Astrocyte (in vitro differentiated cells and primary cell): ENCODE measurements around the gene CD3E. TPM values are rescaled to one million over a fixed set of nuclear protein-coding genes. Genes with fewer than 3 reads are reported as not detected.

Experiments
- DNase-seq: peaks from one replicate; pipeline ENCODE4 v3.0.0-alpha.2; 2010; ENCODE audit warnings: low read depth
- FAIRE-seq: peaks from 2 replicates; lab custom pipeline; 2011; peaks lifted over from hg19 to GRCh38; lab: Jason Lieb, UNC
- H2AFZ ChIP-seq: 2 replicates; pipeline ENCODE4 v1.6.0; 2012; ENCODE audit warnings: low read depth, low read length, inconsistent platforms
- H3K27ac ChIP-seq: 2 replicates; pipeline ENCODE4 v1.5.1; 2011; ENCODE audit warnings: low read depth, low read length, inconsistent platforms
- H3K27me3 ChIP-seq: 2 replicates; pipeline ENCODE4 v1.6.0; 2011; ENCODE audit warnings: low read length, inconsistent platforms; ENCODE audit not compliant: insufficient read depth
- H3K36me3 ChIP-seq: 2 replicates; pipeline ENCODE4 v1.5.1; 2011; ENCODE audit warnings: low read length, inconsistent platforms; ENCODE audit not compliant: insufficient read depth
- H3K4me1 ChIP-seq: 2 replicates; pipeline ENCODE4 v1.5.1; 2011; ENCODE audit warnings: low read length, inconsistent platforms; ENCODE audit not compliant: insufficient read depth
- H3K4me2 ChIP-seq: 2 replicates; pipeline ENCODE4 v1.6.0; 2012; ENCODE audit warnings: low read length, inconsistent platforms
- H3K4me3 ChIP-seq: 2 replicates; pipeline ENCODE4 v1.5.1; 2011; ENCODE audit warnings: low read depth, mild to moderate bottlenecking, low read length, inconsistent platforms; ENCODE audit not compliant: insufficient read depth
- H3K79me2 ChIP-seq: 2 replicates; pipeline ENCODE4 v1.6.0; 2012; ENCODE audit warnings: mild to moderate bottlenecking, low read length, inconsistent platforms; ENCODE audit not compliant: insufficient read depth
- H3K9ac ChIP-seq: 2 replicates; pipeline ENCODE4 v1.6.0; 2012; ENCODE audit warnings: mild to moderate bottlenecking, low read length, inconsistent platforms
- H3K9me3 ChIP-seq: 2 replicates; pipeline ENCODE4 v1.5.1; 2012; ENCODE audit warnings: low read depth, mild to moderate bottlenecking, low read length, inconsistent platforms; ENCODE audit not compliant: insufficient read depth
- H4K20me1 ChIP-seq: 2 replicates; pipeline ENCODE4 v1.6.0; 2012; ENCODE audit warnings: low read length, inconsistent platforms; ENCODE audit not compliant: insufficient read depth
- H3K27ac Mint-ChIP-seq: one replicate; pipeline ENCODE4 v1.8.0; 2021; ENCODE audit warnings: mild to moderate bottlenecking, mixed read lengths; ENCODE audit not compliant: unreplicated experiment
- H3K27me3 Mint-ChIP-seq: one replicate; pipeline ENCODE4 v1.8.0; 2021; ENCODE audit warnings: low read depth, mixed read lengths; ENCODE audit not compliant: unreplicated experiment
- H3K36me3 Mint-ChIP-seq: one replicate; pipeline ENCODE4 v1.8.0; 2021; ENCODE audit warnings: low read depth, mixed read lengths; ENCODE audit not compliant: unreplicated experiment
- H3K4me1 Mint-ChIP-seq: one replicate; pipeline ENCODE4 v1.8.0; 2021; ENCODE audit warnings: low read depth, mixed read lengths; ENCODE audit not compliant: unreplicated experiment
- H3K4me3 Mint-ChIP-seq: one replicate; pipeline ENCODE4 v1.8.0; 2021; ENCODE audit warnings: mild to moderate bottlenecking, moderate library complexity, mixed read lengths; ENCODE audit not compliant: unreplicated experiment
- H3K9me3 Mint-ChIP-seq: one replicate; pipeline ENCODE4 v1.8.0; 2021; ENCODE audit warnings: mild to moderate bottlenecking, mixed read lengths; ENCODE audit not compliant: unreplicated experiment
- EZH2 ChIP-seq: IDR thresholded peaks from 2 replicates; pipeline ENCODE4 v1.6.1; 2012; ENCODE audit warnings: mild to moderate bottlenecking, low read length, inconsistent platforms; ENCODE audit not compliant: insufficient read depth
- total RNA-seq: library from RNA; stranded (reverse); gene quantifications from 2 replicates; pipeline ENCODE4 v1.2.1, GENCODE V29; 2021
- TF ChIP-seq, protein P1 (sequence below): IDR thresholded peaks from 2 replicates; pipeline ENCODE4 v1.5.1; 2011; ENCODE audit warnings: low read depth, mild to moderate bottlenecking, inconsistent platforms, low read length, moderate library complexity; ENCODE audit not compliant: insufficient read depth

CD3E gene
- total RNA-seq, 1 donor from 2014 or later, result not detected

DNA sequence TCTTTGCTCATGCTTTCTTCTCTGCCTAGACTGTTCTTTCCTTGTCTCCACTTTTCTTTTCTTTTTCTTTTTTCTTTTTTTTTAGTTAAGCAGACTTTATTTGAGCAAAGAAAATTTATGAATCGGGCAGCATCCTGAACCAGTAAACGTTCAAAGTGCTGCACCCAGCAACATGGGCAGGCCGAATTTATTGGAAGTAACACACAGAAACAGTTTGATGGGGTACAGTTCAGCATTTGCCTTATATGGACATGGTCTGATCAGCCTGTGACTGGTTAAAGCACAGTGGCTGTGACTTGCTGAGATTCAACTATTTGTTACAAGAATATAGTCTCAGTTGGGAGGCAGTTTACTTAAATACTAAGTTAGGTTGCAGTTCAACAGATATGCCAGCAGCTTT lies 16.0 kb downstream of the CD3E start:
- Histone ChIP-seq H3K9me3 (no peaks in the 10 kb centered on the region), H3K79me2 (no peaks in the 10 kb centered on the region), H3K27ac (no peak overlapping the region), H3K36me3 (no peaks in the 10 kb centered on the region), H3K4me1 (peaks cover 8% of the 10 kb centered on the region), H4K20me1 (no peaks in the 10 kb centered on the region), H3K27me3 (no peaks in the 10 kb centered on the region), H3K4me3 (no peak overlapping the region), H2AFZ (no peak overlapping the region), H3K4me2 (no peak overlapping the region), H3K9ac (no peak overlapping the region)
- Mint-ChIP-seq H3K9me3 (peaks cover 8% of the 10 kb centered on the region), H3K36me3 (no peaks in the 10 kb centered on the region), H3K4me3 (no peak overlapping the region), H3K27me3 (peaks cover 28% of the 10 kb centered on the region), H3K27ac (no peak overlapping the region), H3K4me1 (peaks cover 8% of the 10 kb centered on the region)
- FAIRE-seq, result no peak
- no peak for DNase-seq
- no peak for TF ChIP-seq EZH2
- TF ChIP-seq, protein P1, sequence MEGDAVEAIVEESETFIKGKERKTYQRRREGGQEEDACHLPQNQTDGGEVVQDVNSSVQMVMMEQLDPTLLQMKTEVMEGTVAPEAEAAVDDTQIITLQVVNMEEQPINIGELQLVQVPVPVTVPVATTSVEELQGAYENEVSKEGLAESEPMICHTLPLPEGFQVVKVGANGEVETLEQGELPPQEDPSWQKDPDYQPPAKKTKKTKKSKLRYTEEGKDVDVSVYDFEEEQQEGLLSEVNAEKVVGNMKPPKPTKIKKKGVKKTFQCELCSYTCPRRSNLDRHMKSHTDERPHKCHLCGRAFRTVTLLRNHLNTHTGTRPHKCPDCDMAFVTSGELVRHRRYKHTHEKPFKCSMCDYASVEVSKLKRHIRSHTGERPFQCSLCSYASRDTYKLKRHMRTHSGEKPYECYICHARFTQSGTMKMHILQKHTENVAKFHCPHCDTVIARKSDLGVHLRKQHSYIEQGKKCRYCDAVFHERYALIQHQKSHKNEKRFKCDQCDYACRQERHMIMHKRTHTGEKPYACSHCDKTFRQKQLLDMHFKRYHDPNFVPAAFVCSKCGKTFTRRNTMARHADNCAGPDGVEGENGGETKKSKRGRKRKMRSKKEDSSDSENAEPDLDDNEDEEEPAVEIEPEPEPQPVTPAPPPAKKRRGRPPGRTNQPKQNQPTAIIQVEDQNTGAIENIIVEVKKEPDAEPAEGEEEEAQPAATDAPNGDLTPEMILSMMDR, result no peak

DNA sequence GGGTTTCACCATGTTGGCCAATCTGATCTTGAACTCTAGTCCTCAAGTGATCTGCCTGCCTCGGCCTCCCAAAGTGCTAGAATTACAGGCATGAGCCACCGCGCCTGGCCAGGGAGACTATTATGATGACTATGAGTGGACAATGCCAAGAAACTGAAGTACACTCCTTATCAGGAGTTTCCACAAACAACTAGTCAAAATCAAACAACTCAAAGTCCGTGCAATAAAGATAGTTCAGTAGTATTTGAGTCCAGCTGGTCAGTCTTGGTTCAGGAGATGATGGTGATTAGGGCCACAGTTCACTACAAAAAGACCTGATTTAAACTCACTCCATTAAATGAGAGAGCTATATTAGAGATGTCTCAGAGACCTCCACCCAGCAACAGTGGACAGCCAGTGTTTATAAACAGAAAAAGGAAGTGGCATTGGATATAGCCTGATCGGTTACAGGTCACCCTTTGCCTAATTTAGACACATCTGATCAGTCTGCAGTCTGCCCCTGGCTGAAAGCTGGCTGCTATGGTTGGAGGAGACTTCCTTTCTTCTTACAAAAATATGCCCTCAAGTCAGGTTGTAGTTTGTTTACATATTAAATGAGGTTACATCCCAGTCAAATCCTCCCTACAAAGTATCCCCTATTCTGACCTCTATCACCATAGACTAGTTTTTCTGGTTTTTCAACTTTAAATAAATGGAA lies 17.0 kb downstream of the CD3E start:
- Histone ChIP-seq H3K9ac (no peak overlapping the region), H3K9me3 (no peaks in the 10 kb centered on the region), H3K4me2 (no peak overlapping the region), H4K20me1 (no peaks in the 10 kb centered on the region), H3K27ac (no peak overlapping the region), H3K4me3 (no peak overlapping the region), H3K27me3 (no peaks in the 10 kb centered on the region), H3K4me1 (peaks cover 4% of the 10 kb centered on the region), H3K79me2 (no peaks in the 10 kb centered on the region), H2AFZ (no peak overlapping the region), H3K36me3 (no peaks in the 10 kb centered on the region)
- H3K9me3 Mint-ChIP-seq, result peaks cover 8% of the 10 kb centered on the region
- no peaks in the 10 kb centered on the region for H3K36me3 Mint-ChIP-seq
- peaks cover 4% of the 10 kb centered on the region for H3K4me1 Mint-ChIP-seq
- no peak for TF ChIP-seq EZH2
- TF ChIP-seq, protein P1, result no peak
- peaks cover 29% of the 10 kb centered on the region for H3K27me3 Mint-ChIP-seq
- no peak for FAIRE-seq
- no peak overlapping the region for H3K4me3 Mint-ChIP-seq
- DNase-seq, result no peak
- H3K27ac Mint-ChIP-seq, result no peak overlapping the region

DNA sequence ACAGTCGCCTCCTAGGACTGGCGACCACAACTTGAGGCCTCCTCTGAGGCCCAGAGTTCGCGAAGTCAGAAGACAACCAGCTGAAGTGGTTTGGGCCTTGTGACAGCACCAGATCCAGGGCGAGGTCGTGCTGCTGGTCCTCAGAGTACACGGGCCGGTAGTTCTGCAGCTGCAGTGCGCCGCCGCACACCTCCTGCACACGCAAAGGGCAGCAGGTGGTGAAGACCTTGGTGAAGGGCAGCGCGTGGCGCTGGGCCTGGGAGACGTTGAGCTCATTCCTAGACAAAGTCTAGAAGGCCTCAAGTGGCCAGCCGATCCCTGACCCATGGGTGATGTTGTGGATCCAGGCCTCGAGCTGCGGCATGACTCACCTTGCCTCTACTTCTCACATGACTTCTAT lies 18.2 kb downstream of the CD3E start:
- TF ChIP-seq EZH2, result no peak
- TF ChIP-seq, protein P1, result no peak
- Mint-ChIP-seq H3K4me3 (no peak overlapping the region), H3K9me3 (peaks cover 8% of the 10 kb centered on the region), H3K27ac (no peak overlapping the region), H3K4me1 (no peaks in the 10 kb centered on the region), H3K27me3 (peaks cover 29% of the 10 kb centered on the region), H3K36me3 (no peaks in the 10 kb centered on the region)
- no peak overlapping the region for H3K27ac ChIP-seq
- H3K79me2 ChIP-seq, result no peaks in the 10 kb centered on the region
- H3K9ac ChIP-seq, result no peak overlapping the region
- H3K4me1 ChIP-seq, result no peaks in the 10 kb centered on the region
- no peak for FAIRE-seq
- H3K9me3 ChIP-seq, result no peaks in the 10 kb centered on the region
- H4K20me1 ChIP-seq, result no peaks in the 10 kb centered on the region
- no peaks in the 10 kb centered on the region for H3K27me3 ChIP-seq
- no peak overlapping the region for H3K4me2 ChIP-seq
- no peak overlapping the region for H3K4me3 ChIP-seq
- H3K36me3 ChIP-seq, result no peaks in the 10 kb centered on the region
- no peak for DNase-seq
- H2AFZ ChIP-seq, result no peak overlapping the region
